Measurements from ENCODE around the gene DNM3. TPM values are rescaled to one million over a fixed set of nuclear protein-coding genes. Genes with fewer than 3 reads are reported as not detected.

The DNM3 gene
- total RNA-seq, 1 donor from 2014 or later: 2.6 TPM

DNA sequence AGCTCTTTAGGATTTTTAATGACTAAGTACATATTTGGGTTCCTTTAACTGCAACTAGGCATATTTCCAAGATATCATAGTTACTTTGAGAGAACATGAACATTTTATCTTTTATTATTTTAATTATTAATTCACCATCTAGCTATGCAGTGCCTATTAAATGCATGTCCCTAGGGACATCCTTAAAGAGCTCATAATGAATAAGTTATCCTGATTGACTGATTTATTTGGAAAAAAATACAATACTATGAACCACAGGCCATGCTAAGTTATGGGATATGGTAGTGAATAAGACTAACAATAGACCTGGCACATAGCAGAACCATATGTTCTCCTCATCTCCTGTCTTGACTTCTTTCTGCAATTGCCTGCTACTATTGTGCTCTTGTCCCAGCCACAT is 562.8 kb downstream of the DNM3 start:
- Histone ChIP-seq H3K9ac (ENCODE audit: low read depth in 1 of 3, low read length in 3 of 3) (no peak overlapping the region), H3K4me1 (ENCODE audit: control insufficient read depth in 3 of 3, insufficient read depth in 3 of 3, low read length in 3 of 3) (peaks cover under 1 to 3% (median 2%) of the 10 kb centered on the region in 3 donors), H3K36me3 (ENCODE audit: control insufficient read depth in 3 of 3, insufficient read depth in 3 of 3, low read length in 3 of 3) (no peaks in the 10 kb centered on the region), H3K4me3 (ENCODE audit: low read length in 3 of 3) (no peak overlapping the region), H3K9me3 (ENCODE audit: control insufficient read depth in 3 of 3, low read length in 3 of 3) (no peaks in the 10 kb centered on the region), H3K27ac (ENCODE audit: low read depth, low read length) (no peak overlapping the region), H3K27me3 (ENCODE audit: control insufficient read depth in 3 of 3, insufficient read depth in 3 of 3, low read length in 3 of 3) (no peaks in the 10 kb centered on the region)

DNA sequence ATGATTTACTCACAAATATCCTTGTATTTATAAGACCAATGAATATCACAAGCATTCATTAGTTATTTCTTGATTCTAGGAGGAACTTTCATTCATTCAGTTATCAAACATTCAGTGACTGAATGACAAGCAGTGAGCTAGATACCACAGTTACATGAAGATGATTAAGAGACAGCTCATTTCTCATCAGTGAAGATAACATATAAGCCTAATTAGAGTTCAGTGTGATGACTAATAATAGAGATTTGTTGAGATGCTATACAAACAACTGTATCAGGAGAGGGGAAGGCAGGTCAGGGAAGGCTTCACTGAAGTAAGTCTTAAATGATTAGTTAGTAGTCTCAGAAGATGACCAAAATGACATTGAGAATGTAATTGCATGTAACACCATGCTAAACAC is 564.6 kb downstream of the DNM3 start:
- H3K27me3 ChIP-seq (ENCODE audit: control insufficient read depth in 3 of 3, insufficient read depth in 3 of 3, low read length in 3 of 3): no peaks in the 10 kb centered on the region

DNA sequence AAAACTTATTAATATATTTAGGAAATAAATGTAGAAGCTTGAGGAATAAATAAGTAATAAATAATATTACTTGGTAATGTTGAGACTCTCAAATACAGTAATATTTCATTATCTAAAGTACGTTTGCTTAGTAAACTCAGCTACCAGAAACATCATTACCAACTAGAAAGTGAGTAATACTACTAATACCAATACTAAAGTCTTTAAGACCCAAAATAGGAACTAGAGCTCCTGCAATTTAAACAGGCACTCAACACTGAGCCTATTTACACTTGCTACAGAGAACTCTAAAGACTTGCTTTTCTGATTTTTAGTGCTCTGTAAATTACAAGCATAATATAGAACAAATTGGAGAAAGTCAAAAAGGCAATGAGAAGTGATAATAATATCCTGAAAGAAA is 565.7 kb downstream of the DNM3 start:
- Histone ChIP-seq H3K27me3 (ENCODE audit: control insufficient read depth in 3 of 3, insufficient read depth in 3 of 3, low read length in 3 of 3) (no peaks in the 10 kb centered on the region), H3K9me3 (ENCODE audit: control insufficient read depth in 3 of 3, low read length in 3 of 3) (no peaks in the 10 kb centered on the region)

More for the DNA sequence above, 564.6 kb downstream of the DNM3 start:
- Histone ChIP-seq H3K4me1 (ENCODE audit: control insufficient read depth in 3 of 3, insufficient read depth in 3 of 3, low read length in 3 of 3) (peaks cover 0 to 3% (median 0%) of the 10 kb centered on the region in 3 donors), H3K9me3 (ENCODE audit: control insufficient read depth in 3 of 3, low read length in 3 of 3) (no peaks in the 10 kb centered on the region), H3K4me3 (ENCODE audit: low read length in 3 of 3) (no peak overlapping the region), H3K36me3 (ENCODE audit: control insufficient read depth in 3 of 3, insufficient read depth in 3 of 3, low read length in 3 of 3) (no peaks in the 10 kb centered on the region), H3K9ac (ENCODE audit: low read depth in 1 of 3, low read length in 3 of 3) (no peak overlapping the region), H3K27ac (ENCODE audit: low read depth, low read length) (no peak overlapping the region)

DNA sequence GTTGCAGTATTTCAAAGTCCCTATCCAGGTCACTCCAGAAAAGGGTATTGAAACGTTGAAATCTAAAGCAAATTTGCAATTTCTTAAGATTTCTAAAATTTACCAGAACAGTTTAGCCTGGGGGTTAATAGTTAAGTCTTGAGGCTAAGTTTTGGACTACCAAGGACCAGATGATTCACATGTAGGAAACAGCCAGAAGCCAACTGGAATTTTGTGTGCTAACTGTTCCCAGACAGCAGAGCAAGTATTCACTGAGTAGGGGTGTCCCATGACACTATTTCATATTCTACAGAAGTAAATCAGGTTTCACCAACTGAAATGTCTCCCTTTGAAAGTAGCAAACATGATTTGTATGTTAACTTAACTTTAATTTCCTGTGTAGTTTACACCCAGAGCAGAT is 567.7 kb downstream of the DNM3 start:
- Histone ChIP-seq H3K4me1 (ENCODE audit: control insufficient read depth in 3 of 3, insufficient read depth in 3 of 3, low read length in 3 of 3) (peaks cover 0 to 3% (median 0%) of the 10 kb centered on the region in 3 donors), H3K27ac (ENCODE audit: low read depth, low read length) (no peak overlapping the region), H3K9ac (ENCODE audit: low read depth in 1 of 3, low read length in 3 of 3) (no peak overlapping the region), H3K36me3 (ENCODE audit: control insufficient read depth in 3 of 3, insufficient read depth in 3 of 3, low read length in 3 of 3) (no peaks in the 10 kb centered on the region), H3K4me3 (ENCODE audit: low read length in 3 of 3) (no peak overlapping the region), H3K9me3 (ENCODE audit: control insufficient read depth in 3 of 3, low read length in 3 of 3) (no peaks in the 10 kb centered on the region), H3K27me3 (ENCODE audit: control insufficient read depth in 3 of 3, insufficient read depth in 3 of 3, low read length in 3 of 3) (no peaks in the 10 kb centered on the region)

More for the DNA sequence above, 565.7 kb downstream of the DNM3 start:
- Histone ChIP-seq H3K9ac (ENCODE audit: low read depth in 1 of 3, low read length in 3 of 3) (no peak overlapping the region), H3K4me1 (ENCODE audit: control insufficient read depth in 3 of 3, insufficient read depth in 3 of 3, low read length in 3 of 3) (peaks cover 0 to 3% (median 0%) of the 10 kb centered on the region in 3 donors), H3K27ac (ENCODE audit: low read depth, low read length) (no peak overlapping the region), H3K4me3 (ENCODE audit: low read length in 3 of 3) (no peak overlapping the region), H3K36me3 (ENCODE audit: control insufficient read depth in 3 of 3, insufficient read depth in 3 of 3, low read length in 3 of 3) (no peaks in the 10 kb centered on the region)

DNA sequence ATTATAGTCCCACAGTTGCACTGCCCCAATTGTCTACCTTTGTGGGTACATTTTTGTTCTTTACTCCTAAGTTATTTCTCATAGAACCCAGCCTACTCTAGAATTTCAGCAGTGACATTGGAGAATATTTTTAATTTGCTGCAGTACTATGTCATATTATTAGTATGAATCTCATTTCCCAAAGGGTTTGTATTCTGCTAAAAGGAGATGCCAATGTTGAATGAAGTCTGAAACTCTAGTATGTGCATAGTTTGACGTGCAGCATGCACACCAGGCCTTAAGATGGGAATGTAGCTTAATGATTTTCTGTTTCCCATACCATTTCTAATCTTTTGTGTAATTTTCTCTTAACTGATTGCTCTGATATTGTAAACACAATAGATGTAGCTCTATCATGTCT is 568.7 kb downstream of the DNM3 start:
- Histone ChIP-seq H3K9me3 (ENCODE audit: control insufficient read depth in 3 of 3, low read length in 3 of 3) (no peaks in the 10 kb centered on the region), H3K27ac (ENCODE audit: low read depth, low read length) (no peak overlapping the region), H3K4me1 (ENCODE audit: control insufficient read depth in 3 of 3, insufficient read depth in 3 of 3, low read length in 3 of 3) (peaks cover 0 to 3% (median 0%) of the 10 kb centered on the region in 3 donors), H3K4me3 (ENCODE audit: low read length in 3 of 3) (no peak overlapping the region), H3K9ac (ENCODE audit: low read depth in 1 of 3, low read length in 3 of 3) (no peak overlapping the region), H3K36me3 (ENCODE audit: control insufficient read depth in 3 of 3, insufficient read depth in 3 of 3, low read length in 3 of 3) (no peaks in the 10 kb centered on the region), H3K27me3 (ENCODE audit: control insufficient read depth in 3 of 3, insufficient read depth in 3 of 3, low read length in 3 of 3) (no peaks in the 10 kb centered on the region)

DNA sequence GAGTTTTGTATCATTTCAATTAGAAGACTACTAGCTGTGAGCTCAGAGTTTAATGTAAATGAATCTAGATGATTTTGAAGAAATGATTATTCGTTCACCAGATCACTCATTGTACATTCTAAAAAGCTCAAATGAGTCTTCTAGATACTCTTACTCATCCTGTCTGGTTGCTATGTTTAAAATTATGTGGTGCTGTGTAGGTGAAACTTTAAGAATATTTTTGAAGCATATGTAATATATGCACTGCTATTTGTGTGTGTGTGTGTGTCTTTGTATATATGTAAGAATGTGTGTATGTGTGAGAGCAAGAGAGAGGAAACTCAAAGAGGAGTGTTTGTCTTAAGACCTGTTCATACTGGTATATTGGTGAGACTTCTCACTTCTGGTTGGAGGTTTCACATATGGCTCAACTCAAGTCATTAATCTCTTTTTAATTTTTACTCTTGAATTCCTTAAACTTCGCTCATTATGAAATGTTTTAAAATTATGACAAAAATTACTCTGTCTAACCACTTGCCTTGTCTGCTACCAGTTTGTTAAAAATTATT is 570.6 kb downstream of the DNM3 start:
- Histone ChIP-seq H3K36me3 (ENCODE audit: control insufficient read depth in 3 of 3, insufficient read depth in 3 of 3, low read length in 3 of 3) (no peaks in the 10 kb centered on the region), H3K9me3 (ENCODE audit: control insufficient read depth in 3 of 3, low read length in 3 of 3) (no peaks in the 10 kb centered on the region), H3K9ac (ENCODE audit: low read depth in 1 of 3, low read length in 3 of 3) (no peak overlapping the region)

DNA sequence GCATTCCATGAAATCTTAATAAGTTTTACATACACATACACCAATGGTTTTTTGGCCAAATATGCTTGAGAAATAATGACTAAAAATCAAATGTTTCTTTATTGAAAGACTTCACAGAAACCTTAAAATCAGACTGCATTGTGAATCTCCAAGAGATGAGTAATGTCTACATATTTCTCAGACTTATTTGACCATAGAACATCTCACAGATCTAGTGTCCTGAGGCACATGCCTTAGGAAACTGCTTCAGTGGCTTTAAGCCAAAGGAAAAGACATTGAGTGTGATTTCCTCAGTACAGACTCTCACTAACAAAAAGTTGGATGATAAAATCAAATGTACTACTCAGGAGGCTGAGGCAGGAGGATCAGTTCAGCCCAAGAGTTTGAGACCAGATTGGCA is 573.0 kb downstream of the DNM3 start:
- Histone ChIP-seq H3K4me1 (ENCODE audit: control insufficient read depth in 3 of 3, insufficient read depth in 3 of 3, low read length in 3 of 3) (peaks cover 0 to 3% (median 0%) of the 10 kb centered on the region in 3 donors), H3K36me3 (ENCODE audit: control insufficient read depth in 3 of 3, insufficient read depth in 3 of 3, low read length in 3 of 3) (no peaks in the 10 kb centered on the region), H3K9me3 (ENCODE audit: control insufficient read depth in 3 of 3, low read length in 3 of 3) (no peaks in the 10 kb centered on the region), H3K4me3 (ENCODE audit: low read length in 3 of 3) (no peak overlapping the region), H3K9ac (ENCODE audit: low read depth in 1 of 3, low read length in 3 of 3) (no peak overlapping the region), H3K27me3 (ENCODE audit: control insufficient read depth in 3 of 3, insufficient read depth in 3 of 3, low read length in 3 of 3) (no peaks in the 10 kb centered on the region), H3K27ac (ENCODE audit: low read depth, low read length) (no peak overlapping the region)

More for the DNA sequence above, 570.6 kb downstream of the DNM3 start:
- H3K27me3 ChIP-seq (ENCODE audit: control insufficient read depth in 3 of 3, insufficient read depth in 3 of 3, low read length in 3 of 3): no peaks in the 10 kb centered on the region
- H3K4me1 ChIP-seq (ENCODE audit: control insufficient read depth in 3 of 3, insufficient read depth in 3 of 3, low read length in 3 of 3): peaks cover 0 to 3% (median 0%) of the 10 kb centered on the region in 3 donors
- H3K27ac ChIP-seq (ENCODE audit: low read depth, low read length): no peak overlapping the region
- no peak overlapping the region for H3K4me3 ChIP-seq (ENCODE audit: low read length in 3 of 3)

DNA sequence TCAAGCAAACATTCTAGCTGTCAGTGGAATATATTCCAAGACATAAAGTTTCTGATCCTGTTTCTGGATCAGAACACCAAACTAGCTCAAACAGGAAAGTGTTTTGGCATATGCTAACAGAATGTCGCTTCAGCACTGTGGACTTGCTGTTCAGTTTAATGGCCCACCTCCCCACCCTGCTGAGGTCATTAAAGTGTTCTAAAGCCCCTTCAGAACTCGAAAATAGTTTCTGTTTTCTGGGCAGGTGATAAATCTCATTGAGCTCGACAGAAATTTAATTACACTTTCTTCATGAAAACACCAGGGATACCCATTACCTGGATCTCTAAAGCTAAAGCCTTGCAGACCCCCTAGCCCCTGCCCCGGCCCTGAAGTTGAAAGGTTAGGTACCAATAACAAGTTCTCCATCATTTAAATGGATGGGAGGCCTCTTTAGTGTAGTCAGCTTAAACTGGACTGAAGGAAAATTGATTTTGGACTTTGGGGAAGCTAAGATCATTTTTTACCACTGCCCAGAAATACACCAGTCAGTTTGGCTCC is 575.3 kb downstream of the DNM3 start:
- no peaks in the 10 kb centered on the region for H3K27me3 ChIP-seq (ENCODE audit: control insufficient read depth in 3 of 3, insufficient read depth in 3 of 3, low read length in 3 of 3)
- H3K36me3 ChIP-seq (ENCODE audit: control insufficient read depth in 3 of 3, insufficient read depth in 3 of 3, low read length in 3 of 3): no peaks in the 10 kb centered on the region
- H3K27ac ChIP-seq (ENCODE audit: low read depth, low read length): no peak overlapping the region
- H3K9ac ChIP-seq (ENCODE audit: low read depth in 1 of 3, low read length in 3 of 3): no peak overlapping the region
- peaks cover 0 to under 1% (median 0%) of the 10 kb centered on the region in 3 donors for H3K4me1 ChIP-seq (ENCODE audit: control insufficient read depth in 3 of 3, insufficient read depth in 3 of 3, low read length in 3 of 3)
- H3K9me3 ChIP-seq (ENCODE audit: control insufficient read depth in 3 of 3, low read length in 3 of 3): no peaks in the 10 kb centered on the region
- no peak overlapping the region for H3K4me3 ChIP-seq (ENCODE audit: low read length in 3 of 3)

DNA sequence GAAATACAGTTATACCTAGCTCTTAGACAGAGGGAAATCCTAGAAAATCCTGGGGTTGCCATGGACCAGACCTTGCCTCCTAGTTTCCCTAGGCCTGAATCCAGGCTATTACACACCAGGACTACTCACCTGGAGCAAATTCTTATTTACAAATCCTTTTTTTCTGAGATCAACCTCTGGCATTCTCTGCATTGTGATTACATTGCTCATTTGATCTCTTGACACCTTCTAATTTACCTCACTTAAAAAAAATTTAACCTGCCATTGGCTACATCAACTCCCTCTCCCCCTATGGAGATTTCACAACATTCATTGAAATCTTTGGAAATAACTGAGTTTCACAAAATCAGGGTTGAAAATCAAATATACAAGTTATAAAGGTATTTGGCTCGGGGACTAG is 576.3 kb downstream of the DNM3 start:
- Histone ChIP-seq H3K27me3 (ENCODE audit: control insufficient read depth in 3 of 3, insufficient read depth in 3 of 3, low read length in 3 of 3) (no peaks in the 10 kb centered on the region), H3K4me1 (ENCODE audit: control insufficient read depth in 3 of 3, insufficient read depth in 3 of 3, low read length in 3 of 3) (peaks cover 2 to 6% (median 5%) of the 10 kb centered on the region in 3 donors), H3K9ac (ENCODE audit: low read depth in 1 of 3, low read length in 3 of 3) (no peak overlapping the region), H3K4me3 (ENCODE audit: low read length in 3 of 3) (no peak overlapping the region), H3K27ac (ENCODE audit: low read depth, low read length) (no peak overlapping the region), H3K36me3 (ENCODE audit: control insufficient read depth in 3 of 3, insufficient read depth in 3 of 3, low read length in 3 of 3) (no peaks in the 10 kb centered on the region), H3K9me3 (ENCODE audit: control insufficient read depth in 3 of 3, low read length in 3 of 3) (no peaks in the 10 kb centered on the region)

DNA sequence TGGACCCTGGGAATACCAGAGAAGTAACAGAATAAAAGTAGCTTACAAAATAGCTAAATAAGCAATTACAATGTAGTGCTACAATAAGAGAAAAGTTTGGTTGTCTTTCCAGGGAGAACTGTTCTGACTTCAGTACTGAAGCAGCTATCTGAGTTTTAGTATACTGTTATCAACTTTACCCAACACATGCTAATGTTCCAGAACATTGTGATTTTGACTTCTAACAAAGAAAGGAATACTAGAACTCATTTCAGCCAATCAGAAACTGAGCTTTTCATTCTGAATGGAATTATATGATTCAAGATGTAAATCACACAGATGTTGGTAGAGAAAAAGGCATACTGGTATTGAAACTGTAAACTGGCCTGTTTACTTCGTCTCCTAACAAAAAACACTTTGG is 579.1 kb downstream of the DNM3 start, which contains the start of gene C1orf105:
Gene C1orf105, plus strand, starts transcription at position 301 of the 400 bp plus-strand sequence. CDS start 201 bp downstream, outside the sequence.
- Histone ChIP-seq H3K9me3 (ENCODE audit: control insufficient read depth in 3 of 3, low read length in 3 of 3) (no peaks in the 10 kb centered on the region), H3K27me3 (ENCODE audit: control insufficient read depth in 3 of 3, insufficient read depth in 3 of 3, low read length in 3 of 3) (no peaks in the 10 kb centered on the region), H3K4me3 (ENCODE audit: low read length in 3 of 3) (no peak within 1 kb of the TSS), H3K36me3 (ENCODE audit: control insufficient read depth in 3 of 3, insufficient read depth in 3 of 3, low read length in 3 of 3) (no peaks in the 10 kb centered on the region), H3K27ac (ENCODE audit: low read depth, low read length) (no peak within 1 kb of the TSS), H3K4me1 (ENCODE audit: control insufficient read depth in 3 of 3, insufficient read depth in 3 of 3, low read length in 3 of 3) (peaks cover 3 to 6% (median 5%) of the 10 kb centered on the region in 3 donors), H3K9ac (ENCODE audit: low read depth in 1 of 3, low read length in 3 of 3) (no peak within 1 kb of the TSS)
